H1 (cell line): ENCODE results near the gene C9orf152. TPM values are rescaled to one million over a fixed set of nuclear protein-coding genes. Genes with fewer than 3 reads are reported as not detected.

Experiments
- EP300 ChIP-seq, 2 experiments: IDR thresholded peaks; 1 replicate in 1 of 2; 2 replicates in 1 of 2; pipeline ENCODE4 v1.6.1; 2011 to 2012; ENCODE audit warnings: low read depth in 2 of 2, low read length in 2 of 2, mild to moderate bottlenecking in 2 of 2, borderline replicate concordance in 1 of 2, inconsistent platforms in 1 of 2, moderate library complexity in 1 of 2
- polyA plus RNA-seq, 7 experiments: library from polyadenylated mRNA; depleted of rRNA in 3 of 7; stranded (reverse) in 5 of 7; unstranded in 2 of 7; fragments of >200 nt in 5 of 7; fragments of 200-250 nt in 2 of 7; gene quantifications; 1 replicate in 5 of 7; 2 replicates in 1 of 7; 4 replicates in 1 of 7; pipeline versions ENCODE4 v1.2.1 to v1.2.3, GENCODE V29; 2011 to 2013; ENCODE audit warnings: missing spikeins in 2 of 7, mixed read lengths in 2 of 7
- total RNA-seq: library from RNA; stranded (reverse); fragmentation: NEBNext Ultra II Directional; extraction: Animal tissue kit (Norgen Biotek cat#: 25700); gene quantifications from 2 replicates; pipeline ENCODE4 v1.2.1, GENCODE V29; 2021

C9orf152 gene
- total and polyA plus RNA-seq, 2 of the 8 experiments (the other 6 are each of a cell fraction or from before 2014, with no cell fraction given) = not detected

DNA sequence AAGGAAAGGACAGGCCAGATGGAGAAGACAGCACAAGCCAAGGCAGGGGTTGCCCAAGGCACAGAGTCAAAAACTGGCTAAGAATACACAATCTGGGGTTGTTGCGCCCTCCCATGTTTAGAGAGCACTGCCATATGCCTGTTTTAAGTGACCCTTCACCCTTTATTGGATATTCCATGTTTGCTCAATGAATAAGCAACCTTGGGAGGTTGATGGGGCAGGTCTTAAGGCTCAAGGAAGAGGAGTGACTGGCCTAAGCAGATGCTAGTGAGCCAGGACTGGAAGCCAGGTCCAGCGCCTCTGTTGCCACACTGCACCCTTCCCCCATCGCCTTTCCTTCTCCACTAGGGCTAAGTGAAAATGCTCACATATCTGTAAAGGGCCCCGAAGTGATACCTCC lies 41.6 kb upstream of the C9orf152 start (continued):
- TF ChIP-seq EP300 (IDR thresholded peaks at IDR 0.05; ENCODE audit: borderline replicate concordance in 1 of 2, low read depth in 2 of 2, low read length in 2 of 2) = no peak
